NT2/D1 (cell line): ENCODE data around the gene TEP1.
"Not testable (repeated sequence)": the region's sequence is repeated elsewhere in the genome, so short reads cannot be mapped to it uniquely, and the experiment has no call there.

Experiments
- DNase-seq: peaks from one replicate; pipeline ENCODE4 v3.0.0-alpha.2; 2011; ENCODE audit warnings: low read depth, low spot score
- H3K27me3 ChIP-seq: 2 replicates; pipeline ENCODE4 v1.6.0; 2011; ENCODE audit warnings: mild to moderate bottlenecking; ENCODE audit not compliant: insufficient read length, insufficient read depth
- H3K36me3 ChIP-seq: 2 replicates; pipeline ENCODE4 v1.6.1; 2011; ENCODE audit warnings: mild to moderate bottlenecking, low read length, mixed read lengths; ENCODE audit not compliant: insufficient read depth, insufficient read length
- H3K4me1 ChIP-seq: 2 replicates; pipeline ENCODE4 v1.5.1; 2011; ENCODE audit not compliant: insufficient read depth, insufficient read length
- H3K4me3 ChIP-seq: 2 replicates; pipeline ENCODE4 v1.5.1; 2011; ENCODE audit warnings: low read depth; ENCODE audit not compliant: insufficient read length
- H3K9ac ChIP-seq: 2 replicates; pipeline ENCODE4 v1.6.0; 2011; ENCODE audit warnings: low read depth; ENCODE audit not compliant: insufficient read length
- H3K9me3 ChIP-seq: 2 replicates; pipeline ENCODE4 v1.5.1; 2011; ENCODE audit warnings: mild to moderate bottlenecking, low read length; ENCODE audit not compliant: insufficient read depth
- SUZ12 ChIP-seq: IDR thresholded peaks from 2 replicates; pipeline ENCODE4 v1.6.1; 2011; ENCODE audit not compliant: insufficient read length, insufficient read depth; ENCODE audit errors: extremely low read depth
- YY1 ChIP-seq: IDR thresholded peaks from 2 replicates; pipeline ENCODE4 v1.6.1; 2011; ENCODE audit not compliant: insufficient read length, insufficient read depth
- ZNF274 ChIP-seq: IDR thresholded peaks from 2 replicates; pipeline ENCODE4 v1.6.1; 2011; ENCODE audit warnings: mild to moderate bottlenecking, low read depth, low read length

The TEP1 gene

DNA sequence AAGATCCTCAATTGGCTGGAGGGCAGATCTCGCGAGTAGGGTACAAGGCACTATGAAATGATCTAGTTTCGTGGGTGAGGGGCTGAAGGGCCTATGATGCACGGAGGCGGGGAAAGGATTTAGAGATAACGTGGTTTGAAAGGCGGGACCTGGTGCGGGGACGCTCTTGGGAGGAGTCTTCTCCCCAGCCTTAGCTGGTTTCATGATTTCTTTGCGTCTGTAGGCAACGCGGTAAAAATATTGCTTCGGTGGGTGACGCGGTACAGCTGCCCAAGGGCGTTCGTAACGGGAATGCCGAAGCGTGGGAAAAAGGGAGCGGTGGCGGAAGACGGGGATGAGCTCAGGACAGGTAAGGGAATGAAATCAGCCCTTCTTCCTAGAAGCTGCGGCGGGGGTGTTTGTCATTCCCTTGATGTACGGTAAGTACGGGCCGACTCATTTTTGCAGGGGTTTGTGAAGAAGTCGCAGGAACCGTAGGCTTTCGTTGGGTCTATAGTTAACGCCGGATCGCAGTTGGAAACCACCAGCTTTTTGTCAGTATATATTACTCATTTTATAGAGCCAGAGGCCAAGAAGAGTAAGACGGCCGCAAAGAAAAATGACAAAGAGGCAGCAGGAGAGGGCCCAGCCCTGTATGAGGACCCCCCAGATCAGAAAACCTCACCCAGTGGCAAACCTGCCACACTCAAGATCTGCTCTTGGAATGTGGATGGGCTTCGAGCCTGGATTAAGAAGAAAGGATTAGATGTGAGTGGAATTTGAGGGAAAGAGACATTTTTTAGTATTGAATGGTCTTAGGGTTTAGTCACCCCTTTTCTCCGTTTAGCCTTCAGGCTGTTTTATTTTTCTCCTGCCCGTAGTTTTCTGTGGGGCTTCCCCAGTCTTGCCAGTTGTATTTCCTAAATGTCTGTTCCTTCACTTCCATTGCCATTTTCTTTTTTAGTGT, 42.3 kb upstream of the TEP1 start:
- TF ChIP-seq YY1: no peak
- TF ChIP-seq SUZ12: no peak
- no peak for TF ChIP-seq ZNF274
- DNase-seq: peak; percentile 33
- Histone ChIP-seq H3K9ac (peak overlapping the region; percentile 96), H3K4me1 (peaks cover 15% of the 10 kb centered on the region), H3K9me3 (no peaks in the 10 kb centered on the region), H3K4me3 (peak overlapping the region; percentile 94), H3K36me3 (peaks cover 71% of the 10 kb centered on the region), H3K27me3 (no peaks in the 10 kb centered on the region)

- Histone ChIP-seq H3K9me3 (no peaks in the 10 kb centered on the region), H3K9ac (peak within 1 kb of the TSS; percentile 96), H3K27me3 (no peaks in the 10 kb centered on the region), H3K36me3 (peaks cover 71% of the 10 kb centered on the region), H3K4me3 (peak within 1 kb of the TSS; percentile 94), H3K4me1 (peaks cover 9% of the 10 kb centered on the region)
- DNase-seq: peak; percentile 96
- no peak for TF ChIP-seq SUZ12
- no peak for TF ChIP-seq ZNF274
- no peak for TF ChIP-seq YY1
These were observed 41.4 kb upstream of the TEP1 start, which contains the start of the genes APEX1 and OSGEP for GRCh38 chr14:20454516-20455354. Gene APEX1 (plus strand): TSS chr14:20455226. CDS start chr14:20455646, 420 bp downstream. Gene OSGEP (minus strand): TSS chr14:20454812. CDS start chr14:20454683, 129 bp downstream.

GRCh38 chr14:20452831-20453230, 39.5 kb upstream of the TEP1 start:
- H3K9me3 ChIP-seq, H3K4me3 ChIP-seq, H3K4me1 ChIP-seq, H3K9ac ChIP-seq, H3K27me3 ChIP-seq, DNase-seq: not testable (repeated sequence)
- H3K36me3 ChIP-seq: peaks cover 71% of the 10 kb centered on the region

- Histone ChIP-seq H3K4me1 (no peaks in the 10 kb centered on the region), H3K9ac (no peak overlapping the region), H3K9me3 (no peaks in the 10 kb centered on the region), H3K27me3 (no peaks in the 10 kb centered on the region), H3K36me3 (peaks cover 85% of the 10 kb centered on the region), H3K4me3 (no peak overlapping the region)
- TF ChIP-seq YY1 (no peak), ZNF274 (no peak), SUZ12 (no peak)
- DNase-seq: no peak
These were observed 33.6 kb upstream of the TEP1 start for GRCh38 chr14:20446889-20447288.

DNA sequence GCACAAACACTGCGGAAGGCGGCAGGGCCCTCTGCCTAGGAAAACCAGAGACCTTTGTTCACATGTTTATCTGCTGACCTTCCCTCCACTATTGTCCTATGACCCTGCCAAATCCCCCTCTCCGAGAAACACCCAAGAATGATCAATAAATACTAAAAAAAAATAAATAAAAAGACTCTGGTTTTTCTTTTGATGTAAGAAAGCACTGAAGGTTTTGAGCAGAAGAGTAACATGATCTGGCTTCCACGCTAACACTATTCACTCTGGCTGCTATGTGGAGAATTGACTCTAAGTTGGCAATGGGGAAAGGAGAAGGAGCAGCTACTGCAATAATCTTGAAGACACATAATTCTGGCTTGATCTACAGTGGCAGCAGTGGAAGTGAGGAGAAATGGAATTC, 30.3 kb upstream of the TEP1 start:
- H3K9me3 ChIP-seq, H3K4me1 ChIP-seq, DNase-seq, H3K9ac ChIP-seq, H3K4me3 ChIP-seq, H3K27me3 ChIP-seq: not testable (repeated sequence)
- peaks cover 53% of the 10 kb centered on the region for H3K36me3 ChIP-seq

- DNase-seq: no peak
- Histone ChIP-seq H3K27me3 (no peaks in the 10 kb centered on the region), H3K4me3 (no peak overlapping the region), H3K4me1 (no peaks in the 10 kb centered on the region), H3K9me3 (no peaks in the 10 kb centered on the region), H3K9ac (no peak overlapping the region), H3K36me3 (peaks cover 31% of the 10 kb centered on the region)
- TF ChIP-seq SUZ12 (no peak), ZNF274 (no peak), YY1 (no peak)
These were observed 28.2 kb upstream of the TEP1 start for GRCh38 chr14:20441461-20441860.

DNA sequence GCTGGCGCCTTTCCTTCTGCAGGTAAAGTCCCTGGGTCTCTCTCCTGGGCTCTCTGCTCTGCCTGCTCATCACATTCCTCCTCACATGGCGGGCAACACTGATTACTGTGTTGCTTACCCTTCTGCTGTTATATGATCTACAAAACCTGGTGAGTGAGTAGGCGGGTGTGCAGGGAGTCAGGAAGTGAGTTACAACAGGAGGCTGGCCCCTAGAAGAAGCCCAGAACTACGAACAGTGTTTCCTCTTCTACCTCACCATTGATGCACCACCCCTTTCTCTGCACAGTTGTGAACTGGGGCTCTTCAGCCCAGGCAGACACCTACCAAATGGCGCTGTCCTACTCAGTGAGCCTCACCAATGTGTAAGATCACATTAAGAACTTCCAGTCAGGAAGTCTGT, 27.6 kb upstream of the TEP1 start:
- TF ChIP-seq SUZ12: no peak
- no peak for TF ChIP-seq ZNF274
- TF ChIP-seq YY1: no peak
- H3K9me3 ChIP-seq: no peaks in the 10 kb centered on the region
- H3K9ac ChIP-seq: no peak overlapping the region
- H3K36me3 ChIP-seq: peaks cover 25% of the 10 kb centered on the region
- H3K4me3 ChIP-seq: no peak overlapping the region
- no peaks in the 10 kb centered on the region for H3K4me1 ChIP-seq
- no peaks in the 10 kb centered on the region for H3K27me3 ChIP-seq
- DNase-seq: no peak
